AG09319 (cell line): ENCODE results near the gene FNDC4.
"Not testable (repeated sequence)": the region's sequence is repeated elsewhere in the genome, so short reads cannot be mapped to it uniquely, and the experiment has no call there.

ENCODE experiments used
- DNase-seq: peaks from one replicate; pipeline ENCODE4 v3.0.0-alpha.2; 2010; ENCODE audit warnings: low read depth; ENCODE audit errors: extremely low read depth
- CTCF ChIP-seq: IDR thresholded peaks from 2 replicates; pipeline ENCODE4 v1.5.1; 2011; ENCODE audit warnings: low read depth, mild to moderate bottlenecking, inconsistent platforms, low read length, moderate library complexity

The FNDC4 gene, protein sequence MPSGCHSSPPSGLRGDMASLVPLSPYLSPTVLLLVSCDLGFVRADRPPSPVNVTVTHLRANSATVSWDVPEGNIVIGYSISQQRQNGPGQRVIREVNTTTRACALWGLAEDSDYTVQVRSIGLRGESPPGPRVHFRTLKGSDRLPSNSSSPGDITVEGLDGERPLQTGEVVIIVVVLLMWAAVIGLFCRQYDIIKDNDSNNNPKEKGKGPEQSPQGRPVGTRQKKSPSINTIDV

GRCh38 chr2:27494944-27495554 lies at the start of gene FNDC4:
Gene FNDC4, minus strand, starts transcription at chr2:27495200. Its CDS starts 521 bp downstream, at chr2:27494679.
- no peak for DNase-seq
- TF ChIP-seq CTCF, result no peak

DNA sequence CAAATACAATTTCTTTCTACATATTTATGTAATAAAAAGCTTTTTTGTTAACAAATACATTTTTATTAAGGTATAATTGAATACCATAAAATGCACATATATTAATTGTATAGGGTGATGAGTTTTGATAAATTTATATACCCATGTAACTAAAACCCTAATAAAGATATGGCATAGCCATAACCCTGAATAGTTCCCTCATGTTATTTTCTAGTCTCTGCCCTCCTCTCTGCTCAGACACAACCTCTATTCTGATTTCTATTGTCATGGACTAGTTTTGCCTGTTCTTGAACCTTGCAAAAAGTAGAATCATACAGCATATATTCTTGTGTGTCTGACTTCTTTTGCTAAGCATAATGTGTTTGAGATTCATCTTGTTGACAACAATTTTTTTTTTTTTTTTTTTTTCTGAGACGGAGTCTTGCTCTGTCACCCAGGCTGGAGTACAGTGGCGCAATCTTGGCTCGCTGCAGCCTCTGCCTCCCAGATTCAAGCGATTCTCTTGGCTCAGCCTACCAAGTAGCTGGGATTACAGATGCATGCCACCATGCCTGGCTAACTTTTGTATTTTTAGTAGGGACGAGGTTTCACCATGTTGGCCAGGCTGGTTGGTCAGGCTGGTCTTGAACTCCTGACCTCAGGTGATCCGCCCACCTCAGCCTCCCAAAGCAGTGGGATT lies 49.3 kb upstream of the FNDC4 start:
- TF ChIP-seq CTCF, result no peak

DNA sequence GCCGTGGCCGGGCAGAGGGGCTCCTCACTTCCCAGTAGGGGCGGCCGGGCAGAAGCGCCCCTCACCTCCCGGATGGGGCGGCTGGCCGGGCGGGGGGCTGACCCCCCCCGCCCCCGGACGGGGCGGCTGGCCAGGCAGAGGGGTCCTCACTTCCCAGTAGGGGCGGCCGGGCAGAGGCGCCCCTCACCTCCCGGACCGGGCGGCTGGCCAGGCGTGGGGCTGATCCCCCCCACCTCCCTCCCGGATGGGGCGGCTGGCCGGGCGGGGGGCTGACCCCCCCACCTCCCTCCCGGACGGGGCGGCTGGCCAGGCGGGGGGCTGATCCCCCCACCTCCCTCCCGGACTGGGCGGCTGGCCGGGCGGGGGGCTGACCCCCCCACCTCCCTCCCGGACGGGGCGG lies 44.6 kb upstream of the FNDC4 start:
- DNase-seq, result not testable (repeated sequence)

More for the DNA sequence above, 49.3 kb upstream of the FNDC4 start:
- no peak for DNase-seq

DNA sequence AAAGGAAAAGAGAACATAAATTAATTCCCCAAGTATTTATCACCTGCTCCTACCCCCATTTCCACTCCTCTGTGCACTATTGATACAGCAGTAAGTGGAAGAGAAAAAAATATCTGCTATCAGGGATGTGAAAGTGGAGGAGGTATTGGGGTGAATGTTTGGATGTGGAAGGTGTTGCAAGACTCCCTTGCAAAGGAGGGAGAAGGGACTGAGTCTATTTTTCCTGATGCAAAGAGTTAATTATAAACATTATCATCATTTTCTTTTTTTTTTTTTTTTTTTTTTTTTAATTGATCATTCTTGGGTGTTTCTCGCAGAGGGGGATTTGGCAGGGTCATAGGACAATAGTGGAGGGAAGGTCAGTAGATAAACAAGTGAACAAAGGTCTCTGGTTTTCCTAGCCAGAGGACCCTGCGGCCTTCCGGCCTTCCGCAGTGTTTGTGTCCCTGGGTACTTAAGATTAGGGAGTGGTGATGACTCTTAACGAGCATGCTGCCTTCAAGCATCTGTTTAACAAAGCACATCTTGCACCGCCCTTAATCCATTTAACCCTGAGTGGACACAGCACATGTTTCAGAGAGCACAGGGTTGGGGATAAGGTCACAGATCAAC lies 43.9 kb upstream of the FNDC4 start:
- not testable (repeated sequence) for DNase-seq

GRCh38 chr2:27537287-27537686 lies 42.3 kb upstream of the FNDC4 start:
- TF ChIP-seq CTCF, result no peak
- no peak for DNase-seq

DNA sequence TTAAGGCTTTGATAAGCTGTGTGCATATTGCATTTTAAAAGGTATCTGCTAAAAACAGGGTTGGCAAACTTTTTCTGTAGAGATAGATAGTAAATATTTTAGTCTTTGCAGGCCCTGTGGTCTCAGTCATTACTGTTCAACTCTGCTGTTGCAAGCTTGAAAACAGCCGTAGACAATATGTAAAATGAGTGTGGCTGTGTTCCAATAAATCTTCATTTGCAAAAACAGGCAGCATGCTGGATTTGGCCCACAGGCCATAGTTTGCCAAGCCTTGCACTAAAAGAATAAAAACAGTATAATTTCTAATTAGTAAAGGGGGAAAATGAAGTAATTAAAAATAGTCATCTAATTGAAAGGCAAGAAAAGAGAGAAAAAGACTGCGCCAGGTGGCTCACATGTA lies 37.0 kb upstream of the FNDC4 start:
- no peak for DNase-seq

GRCh38 chr2:27527182-27527581 lies 32.2 kb upstream of the FNDC4 start:
- no peak for TF ChIP-seq CTCF
- DNase-seq, result no peak

More for the DNA sequence above, 37.0 kb upstream of the FNDC4 start:
- no peak for TF ChIP-seq CTCF

DNA sequence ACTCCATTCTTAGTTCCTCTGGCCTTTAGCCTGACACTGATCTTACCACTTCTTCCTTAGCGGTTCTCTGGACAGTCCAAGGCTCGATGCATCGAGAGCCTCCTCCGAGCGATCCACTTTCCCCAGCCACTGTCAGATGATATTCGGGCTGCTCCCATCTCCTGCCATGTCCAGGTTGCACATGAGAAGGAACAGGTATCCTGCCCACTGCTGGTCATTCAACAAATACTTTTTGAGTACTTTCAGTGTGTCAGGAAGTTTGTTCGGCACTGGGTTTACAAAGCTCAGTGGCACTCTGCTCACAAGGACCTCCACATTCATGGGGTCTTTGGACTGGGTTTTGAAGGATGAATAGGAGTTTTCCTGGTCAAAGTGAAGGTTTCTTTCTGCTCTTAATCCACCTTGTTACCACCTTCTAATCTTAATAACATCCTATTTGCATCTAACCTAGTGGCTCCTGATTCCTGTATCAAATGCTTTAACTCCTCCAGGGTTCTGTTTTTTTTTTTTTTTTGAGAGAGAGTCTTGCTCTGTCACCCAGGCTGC lies 27.5 kb upstream of the FNDC4 start:
- no peak for DNase-seq
- no peak for TF ChIP-seq CTCF
